GM12873 (cell line): Measurements from ENCODE around the gene SNRNP40.

ENCODE experiments used
- TF ChIP-seq, protein P1 (sequence below): IDR thresholded peaks from 2 replicates; pipeline ENCODE4 v1.5.1; 2012; ENCODE audit warnings: low read depth, mild to moderate bottlenecking, moderate library complexity, low read length, control low read depth; ENCODE audit not compliant: insufficient read depth; ENCODE audit errors: missing control alignments

Gene SNRNP40

GRCh38 chr1:31257213-31257612 is 39.4 kb downstream of the SNRNP40 start:
- TF ChIP-seq, protein P1, sequence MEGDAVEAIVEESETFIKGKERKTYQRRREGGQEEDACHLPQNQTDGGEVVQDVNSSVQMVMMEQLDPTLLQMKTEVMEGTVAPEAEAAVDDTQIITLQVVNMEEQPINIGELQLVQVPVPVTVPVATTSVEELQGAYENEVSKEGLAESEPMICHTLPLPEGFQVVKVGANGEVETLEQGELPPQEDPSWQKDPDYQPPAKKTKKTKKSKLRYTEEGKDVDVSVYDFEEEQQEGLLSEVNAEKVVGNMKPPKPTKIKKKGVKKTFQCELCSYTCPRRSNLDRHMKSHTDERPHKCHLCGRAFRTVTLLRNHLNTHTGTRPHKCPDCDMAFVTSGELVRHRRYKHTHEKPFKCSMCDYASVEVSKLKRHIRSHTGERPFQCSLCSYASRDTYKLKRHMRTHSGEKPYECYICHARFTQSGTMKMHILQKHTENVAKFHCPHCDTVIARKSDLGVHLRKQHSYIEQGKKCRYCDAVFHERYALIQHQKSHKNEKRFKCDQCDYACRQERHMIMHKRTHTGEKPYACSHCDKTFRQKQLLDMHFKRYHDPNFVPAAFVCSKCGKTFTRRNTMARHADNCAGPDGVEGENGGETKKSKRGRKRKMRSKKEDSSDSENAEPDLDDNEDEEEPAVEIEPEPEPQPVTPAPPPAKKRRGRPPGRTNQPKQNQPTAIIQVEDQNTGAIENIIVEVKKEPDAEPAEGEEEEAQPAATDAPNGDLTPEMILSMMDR, result no peak

- TF ChIP-seq, protein P1, result no peak
Observed at GRCh38 chr1:31249854-31250253, 46.7 kb downstream of the SNRNP40 start.

GRCh38 chr1:31248276-31248675 is 48.3 kb downstream of the SNRNP40 start:
- TF ChIP-seq, protein P1, result no peak

GRCh38 chr1:31244326-31244725 is 52.3 kb downstream of the SNRNP40 start:
- TF ChIP-seq, protein P1, result no peak

GRCh38 chr1:31243501-31244286 is 52.9 kb downstream of the SNRNP40 start:
- TF ChIP-seq, protein P1, result no peak

DNA sequence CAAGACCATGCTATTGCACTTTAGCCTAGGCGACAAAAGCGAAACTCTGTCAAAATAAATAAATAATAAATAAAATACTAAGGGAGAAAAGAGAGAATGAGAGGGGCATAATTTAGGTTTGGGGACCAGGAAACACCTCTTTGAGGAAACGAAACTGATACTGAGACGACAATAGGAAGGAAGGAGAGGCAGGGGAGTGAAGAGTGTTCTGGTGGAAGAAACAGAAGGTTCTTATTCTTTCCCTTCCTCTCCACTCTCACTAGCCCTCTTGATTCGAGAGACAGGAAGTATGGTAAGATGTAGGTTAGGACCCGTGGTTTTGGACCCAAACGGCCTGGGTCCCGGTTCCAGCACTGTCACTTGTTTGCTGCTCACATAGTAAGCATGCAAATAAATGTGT is 55.3 kb downstream of the SNRNP40 start:
- TF ChIP-seq, protein P1, result no peak

GRCh38 chr1:31239653-31240241 is 56.8 kb downstream of the SNRNP40 start, which contains the start of gene NKAIN1:
Gene NKAIN1, minus strand, starts transcription at chr1:31239887. Its CDS starts 340 bp downstream, at chr1:31239547.
- TF ChIP-seq, protein P1, result no peak
